Memory B cell (primary cell): Measurements from ENCODE around the gene GRK1.

Experiments
- ATAC-seq: fragments of 150-1000 bp; cut with Tn5 transposase; 2 replicates; pipeline ENCODE4 v1.10.0; 2021; ENCODE audit warnings: low read depth, mild to moderate bottlenecking, moderate library complexity
- DNase-seq, 2 donors: peaks; one replicate each; pipeline ENCODE4 v3.0.0; 2022; ENCODE audit warnings: low spot score in 2 of 2
- H3K27ac Mint-ChIP-seq: one replicate; pipeline ENCODE4 v1.8.0; 2022; ENCODE audit warnings: mild to moderate bottlenecking, moderate library complexity, mixed read lengths
- H3K27me3 Mint-ChIP-seq: one replicate; pipeline ENCODE4 v1.8.0; 2022; ENCODE audit warnings: mixed read lengths
- H3K36me3 Mint-ChIP-seq: one replicate; pipeline ENCODE4 v1.8.0; 2022; ENCODE audit warnings: mild to moderate bottlenecking, mixed read lengths
- H3K4me1 Mint-ChIP-seq: one replicate; pipeline ENCODE4 v1.8.0; 2022; ENCODE audit warnings: mixed read lengths
- H3K4me3 Mint-ChIP-seq: one replicate; pipeline ENCODE4 v1.8.0; 2022; ENCODE audit warnings: mild to moderate bottlenecking, moderate library complexity, mixed read lengths
- H3K9me3 Mint-ChIP-seq: one replicate; pipeline ENCODE4 v1.8.0; 2022; ENCODE audit warnings: mixed read lengths

Gene GRK1

GRCh38 chr13:113638173-113638746, 28.8 kb upstream of the GRK1 start:
- peaks cover 49% of the 10 kb centered on the region for H3K36me3 Mint-ChIP-seq
- H3K4me3 Mint-ChIP-seq: no peak overlapping the region
- no peak for ATAC-seq
- no peak for DNase-seq
- H3K27me3 Mint-ChIP-seq: no peaks in the 10 kb centered on the region
- no peaks in the 10 kb centered on the region for H3K9me3 Mint-ChIP-seq
- H3K27ac Mint-ChIP-seq: no peak overlapping the region
- H3K4me1 Mint-ChIP-seq: peaks cover 7% of the 10 kb centered on the region

- H3K4me3 Mint-ChIP-seq: no peak overlapping the region
- no peak overlapping the region for H3K27ac Mint-ChIP-seq
- no peak for DNase-seq
These were observed 28.2 kb upstream of the GRK1 start for GRCh38 chr13:113638806-113639205.

GRCh38 chr13:113639616-113640262, 27.3 kb upstream of the GRK1 start:
- no peak for DNase-seq
- ATAC-seq: no peak
- Mint-ChIP-seq H3K36me3 (peaks cover 42% of the 10 kb centered on the region), H3K4me1 (peaks cover 10% of the 10 kb centered on the region), H3K27me3 (no peaks in the 10 kb centered on the region), H3K9me3 (no peaks in the 10 kb centered on the region), H3K27ac (no peak overlapping the region), H3K4me3 (no peak overlapping the region)

More at GRCh38 chr13:113638806-113639205, 28.2 kb upstream of the GRK1 start:
- H3K4me1 Mint-ChIP-seq: peaks cover 10% of the 10 kb centered on the region
- H3K27me3 Mint-ChIP-seq: no peaks in the 10 kb centered on the region
- no peaks in the 10 kb centered on the region for H3K9me3 Mint-ChIP-seq
- ATAC-seq: no peak
- H3K36me3 Mint-ChIP-seq: peaks cover 49% of the 10 kb centered on the region

DNA sequence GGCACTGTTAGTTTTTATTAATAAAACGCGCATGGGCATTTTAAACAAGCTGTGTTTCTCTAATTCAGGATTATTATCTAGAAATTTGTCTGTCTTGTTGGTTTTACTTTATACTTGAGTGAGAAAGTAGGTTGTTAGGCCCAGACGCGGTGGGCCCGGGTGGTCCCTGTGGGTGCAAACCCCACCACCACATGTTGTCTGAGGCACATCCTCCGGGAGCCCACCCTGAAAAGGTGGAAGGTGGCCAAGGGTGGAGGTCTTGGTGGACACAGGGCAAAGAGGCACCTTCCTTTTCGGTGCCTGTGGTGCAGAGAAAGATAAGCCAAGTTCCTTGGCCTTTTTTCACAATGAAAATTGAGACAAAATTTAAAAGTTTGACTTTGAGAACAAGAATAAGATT, 25.6 kb upstream of the GRK1 start:
- no peak for ATAC-seq
- DNase-seq: no peak
- peaks cover 41% of the 10 kb centered on the region for H3K36me3 Mint-ChIP-seq
- H3K27ac Mint-ChIP-seq: no peak overlapping the region
- H3K4me1 Mint-ChIP-seq: peaks cover 10% of the 10 kb centered on the region
- H3K27me3 Mint-ChIP-seq: no peaks in the 10 kb centered on the region
- H3K4me3 Mint-ChIP-seq: no peak overlapping the region
- H3K9me3 Mint-ChIP-seq: no peaks in the 10 kb centered on the region

GRCh38 chr13:113642563-113642962, 24.5 kb upstream of the GRK1 start:
- Mint-ChIP-seq H3K27me3 (no peaks in the 10 kb centered on the region), H3K36me3 (peaks cover 34% of the 10 kb centered on the region), H3K4me1 (peaks cover 10% of the 10 kb centered on the region), H3K9me3 (no peaks in the 10 kb centered on the region), H3K27ac (no peak overlapping the region), H3K4me3 (no peak overlapping the region)
- DNase-seq: no peak
- no peak for ATAC-seq

DNA sequence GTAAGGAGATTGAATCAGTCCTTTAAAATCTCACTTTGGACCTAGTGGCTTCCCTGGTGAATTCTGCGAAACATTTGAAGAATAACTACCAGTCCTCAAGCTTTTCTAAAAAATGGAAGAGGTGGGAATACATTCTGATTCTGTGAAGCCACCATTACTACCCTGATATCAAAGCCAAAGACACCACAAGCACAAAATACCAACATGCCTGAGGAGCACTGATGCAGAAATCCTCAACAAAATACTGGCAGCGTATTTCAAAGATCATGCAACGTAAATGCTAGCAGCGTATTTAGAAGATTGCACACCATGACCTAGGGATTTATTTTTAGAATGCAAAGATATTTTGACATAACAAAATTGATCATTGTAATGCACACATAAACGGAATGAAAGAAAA, 23.4 kb upstream of the GRK1 start:
- H3K36me3 Mint-ChIP-seq: peaks cover 29% of the 10 kb centered on the region
- peaks cover 10% of the 10 kb centered on the region for H3K4me1 Mint-ChIP-seq
- H3K4me3 Mint-ChIP-seq: peak overlapping the region; percentile 57
- peak; percentile 63 for ATAC-seq
- no peaks in the 10 kb centered on the region for H3K9me3 Mint-ChIP-seq
- H3K27me3 Mint-ChIP-seq: no peaks in the 10 kb centered on the region
- DNase-seq: no peak
- no peak overlapping the region for H3K27ac Mint-ChIP-seq

DNA sequence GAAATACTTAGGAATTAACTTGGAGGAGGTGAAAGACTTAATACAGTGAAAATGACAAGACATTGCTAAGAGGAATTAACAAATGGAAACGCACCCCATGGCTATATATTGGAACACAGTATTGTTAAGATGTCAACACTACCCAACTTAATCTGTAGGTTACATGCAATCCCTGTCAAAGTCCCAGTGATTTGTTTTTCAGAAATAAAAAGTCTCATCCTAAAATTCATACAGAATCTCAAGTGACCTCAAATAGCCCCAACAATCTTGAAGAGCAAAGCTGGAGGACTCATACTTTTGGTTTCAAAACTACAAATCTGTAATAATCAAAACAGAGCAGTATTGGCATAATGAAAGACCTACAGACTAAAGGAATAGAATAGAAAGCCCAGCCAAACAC, 22.2 kb upstream of the GRK1 start:
- H3K9me3 Mint-ChIP-seq: no peaks in the 10 kb centered on the region
- ATAC-seq (no peak), DNase-seq (no peak)
- no peaks in the 10 kb centered on the region for H3K27me3 Mint-ChIP-seq
- H3K27ac Mint-ChIP-seq: no peak overlapping the region
- peaks cover 10% of the 10 kb centered on the region for H3K4me1 Mint-ChIP-seq
- H3K36me3 Mint-ChIP-seq: peaks cover 21% of the 10 kb centered on the region
- H3K4me3 Mint-ChIP-seq: no peak overlapping the region

- DNase-seq (no peak), ATAC-seq (no peak)
- Mint-ChIP-seq H3K27ac (no peak overlapping the region), H3K36me3 (peaks cover 16% of the 10 kb centered on the region), H3K9me3 (no peaks in the 10 kb centered on the region), H3K4me3 (no peak overlapping the region), H3K27me3 (no peaks in the 10 kb centered on the region), H3K4me1 (peaks cover 15% of the 10 kb centered on the region)
These were observed 21.7 kb upstream of the GRK1 start for GRCh38 chr13:113645329-113645728.

- Mint-ChIP-seq H3K36me3 (peaks cover 10% of the 10 kb centered on the region), H3K27ac (no peak overlapping the region), H3K4me3 (no peak overlapping the region), H3K27me3 (no peaks in the 10 kb centered on the region), H3K9me3 (no peaks in the 10 kb centered on the region), H3K4me1 (peaks cover 15% of the 10 kb centered on the region)
- ATAC-seq (no peak), DNase-seq (no peak)
These were observed 20.6 kb upstream of the GRK1 start for GRCh38 chr13:113646376-113646775.

GRCh38 chr13:113646921-113647340, 20.1 kb upstream of the GRK1 start:
- Mint-ChIP-seq H3K36me3 (peaks cover 6% of the 10 kb centered on the region), H3K27me3 (no peaks in the 10 kb centered on the region), H3K4me3 (no peak overlapping the region), H3K4me1 (peaks cover 15% of the 10 kb centered on the region), H3K27ac (no peak overlapping the region), H3K9me3 (no peaks in the 10 kb centered on the region)
- ATAC-seq (no peak), DNase-seq (no peak)

- H3K4me1 Mint-ChIP-seq: peaks cover 12% of the 10 kb centered on the region
- no peak for ATAC-seq
- no peak overlapping the region for H3K27ac Mint-ChIP-seq
- no peak overlapping the region for H3K4me3 Mint-ChIP-seq
- peaks cover under 1% of the 10 kb centered on the region for H3K36me3 Mint-ChIP-seq
- no peaks in the 10 kb centered on the region for H3K9me3 Mint-ChIP-seq
- no peaks in the 10 kb centered on the region for H3K27me3 Mint-ChIP-seq
- no peak for DNase-seq
These were observed 19.4 kb upstream of the GRK1 start for GRCh38 chr13:113647351-113648215.

DNA sequence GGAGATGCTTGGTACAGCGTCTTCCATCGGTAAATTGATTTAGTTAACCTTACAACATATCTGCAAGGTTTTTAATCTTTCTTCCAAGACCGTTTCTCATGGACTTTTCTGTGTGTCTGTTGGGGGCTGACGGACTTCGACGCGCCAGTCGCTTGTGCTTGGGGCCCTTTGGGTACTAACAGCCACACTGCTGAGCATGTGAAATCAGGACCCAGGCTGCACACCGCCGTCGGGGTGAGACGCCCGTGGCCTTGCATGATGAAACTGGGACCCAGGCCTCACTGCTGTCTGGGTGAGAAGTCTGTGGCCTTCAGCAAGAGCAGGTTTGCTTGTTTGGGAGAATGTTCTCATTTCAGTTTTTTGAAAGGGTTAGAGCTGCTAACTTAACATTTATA, 18.8 kb upstream of the GRK1 start:
- no peak for ATAC-seq

GRCh38 chr13:113649212-113649611, 17.8 kb upstream of the GRK1 start:
- H3K4me1 Mint-ChIP-seq: peaks cover 4% of the 10 kb centered on the region
- DNase-seq (no peak), ATAC-seq (no peak)
- H3K9me3 Mint-ChIP-seq: no peaks in the 10 kb centered on the region
- no peaks in the 10 kb centered on the region for H3K36me3 Mint-ChIP-seq
- H3K4me3 Mint-ChIP-seq: no peak overlapping the region
- H3K27ac Mint-ChIP-seq: no peak overlapping the region
- H3K27me3 Mint-ChIP-seq: no peaks in the 10 kb centered on the region

More for the DNA sequence above, 18.8 kb upstream of the GRK1 start:
- H3K27me3 Mint-ChIP-seq: no peaks in the 10 kb centered on the region
- H3K27ac Mint-ChIP-seq: no peak overlapping the region
- DNase-seq: no peak
- peaks cover 8% of the 10 kb centered on the region for H3K4me1 Mint-ChIP-seq
- no peaks in the 10 kb centered on the region for H3K36me3 Mint-ChIP-seq
- no peak overlapping the region for H3K4me3 Mint-ChIP-seq
- H3K9me3 Mint-ChIP-seq: no peaks in the 10 kb centered on the region

GRCh38 chr13:113650275-113650674, 16.7 kb upstream of the GRK1 start:
- ATAC-seq (no peak), DNase-seq (no peak)
- Mint-ChIP-seq H3K4me1 (peaks cover 4% of the 10 kb centered on the region), H3K27me3 (no peaks in the 10 kb centered on the region), H3K9me3 (no peaks in the 10 kb centered on the region), H3K27ac (no peak overlapping the region), H3K4me3 (no peak overlapping the region), H3K36me3 (no peaks in the 10 kb centered on the region)
